GM23338 (cell line): ENCODE results near the gene CIRBP. TPM values are rescaled to one million over a fixed set of nuclear protein-coding genes. Genes with fewer than 3 reads are reported as not detected.

ENCODE experiments used
- ATAC-seq: fragments of 200-7000 bp; cut with Tn5 transposase; 3 replicates; pipeline ENCODE4 v1.9.1; 2020
- DNase-seq: peaks from one replicate; pipeline ENCODE4 v3.0.0-alpha.2; 2015; ENCODE audit warnings: low spot score
- H2AFZ ChIP-seq: fragments of 200-600 bp; sonication (generic); 2 replicates; pipeline ENCODE4 v1.8.0; 2016; ENCODE audit warnings: antibody characterized with exemption, mild to moderate bottlenecking, moderate library complexity
- H3F3A ChIP-seq: fragments of 200-600 bp; sonication (generic); replicated peaks from 2 replicates; pipeline ENCODE4 v1.8.0; 2017; ENCODE audit warnings: antibody characterized with exemption, mixed run types, low read depth
- H3K27ac ChIP-seq: fragments of 200-600 bp; sonication (generic); 2 replicates; pipeline ENCODE4 v1.6.1; 2016; ENCODE audit warnings: low read depth
- H3K27me3 ChIP-seq: fragments of 200-600 bp; sonication (generic); 2 replicates; pipeline ENCODE4 v1.8.0; 2016; ENCODE audit warnings: mild to moderate bottlenecking, mixed run types, moderate library complexity; ENCODE audit not compliant: insufficient read depth
- H3K36me3 ChIP-seq: fragments of 200-600 bp; sonication (generic); 2 replicates; pipeline ENCODE4 v1.8.0; 2016; ENCODE audit warnings: mild to moderate bottlenecking; ENCODE audit not compliant: insufficient read depth
- H3K4me1 ChIP-seq: fragments of 200-600 bp; sonication (generic); 2 replicates; pipeline ENCODE4 v1.8.0; 2016; ENCODE audit warnings: mild to moderate bottlenecking, moderate library complexity; ENCODE audit not compliant: insufficient read depth
- H3K4me2 ChIP-seq: fragments of 200-600 bp; sonication (generic); 2 replicates; pipeline ENCODE4 v1.7.1; 2017; ENCODE audit warnings: mixed run types
- H3K4me3 ChIP-seq: fragments of 200-600 bp; sonication (generic); 2 replicates; pipeline ENCODE4 v1.6.1; 2016; ENCODE audit warnings: mixed run types
- H3K79me2 ChIP-seq: fragments of 200-600 bp; sonication (generic); replicated peaks from 2 replicates; pipeline ENCODE4 v1.8.0; 2017; ENCODE audit warnings: mild to moderate bottlenecking; ENCODE audit not compliant: insufficient read depth
- H3K9me2 ChIP-seq: fragments of 200-600 bp; sonication (generic); 2 replicates; pipeline ENCODE4 v1.8.0; 2017; ENCODE audit not compliant: insufficient read depth
- H4K20me1 ChIP-seq: fragments of 200-600 bp; sonication (generic); replicated peaks from 2 replicates; pipeline ENCODE4 v1.8.0; 2017; ENCODE audit warnings: mild to moderate bottlenecking; ENCODE audit not compliant: insufficient read depth
- H3K27ac Mint-ChIP-seq: 2 replicates; pipeline ENCODE4 v1.8.0; 2020; ENCODE audit warnings: inconsistent platforms, mild to moderate bottlenecking, moderate library complexity, mixed read lengths
- H3K27me3 Mint-ChIP-seq: 3 replicates; pipeline ENCODE4 v1.8.0; 2022; ENCODE audit warnings: low read depth, mild to moderate bottlenecking, moderate library complexity, mixed read lengths, inconsistent platforms; ENCODE audit not compliant: insufficient read depth, poor library complexity
- H3K36me3 Mint-ChIP-seq: 3 replicates; pipeline ENCODE4 v1.8.0; 2021; ENCODE audit warnings: low read depth, mild to moderate bottlenecking, inconsistent platforms, moderate library complexity, mixed read lengths
- H3K4me1 Mint-ChIP-seq: 3 replicates; pipeline ENCODE4 v1.8.0; 2020; ENCODE audit warnings: mild to moderate bottlenecking, inconsistent platforms, mixed read lengths
- H3K4me3 Mint-ChIP-seq: 3 replicates; pipeline ENCODE4 v1.8.0; 2021; ENCODE audit warnings: moderate library complexity, mild to moderate bottlenecking, inconsistent platforms, mixed read lengths
- H3K9me3 Mint-ChIP-seq: 3 replicates; pipeline ENCODE4 v1.8.0; 2020; ENCODE audit warnings: moderate library complexity, mild to moderate bottlenecking, inconsistent platforms, mixed read lengths
- CREB1 ChIP-seq: fragments of 250-450 bp; sonication (Bioruptor Pico); IDR thresholded peaks from 2 replicates; pipeline ENCODE4 v1.5.0; 2020; ENCODE audit warnings: low read depth, mild to moderate bottlenecking, moderate library complexity
- CTCF ChIP-seq, 2 experiments: fragments of 200-600 bp in 1 of 2; sonication (generic) in 1 of 2; conservative IDR thresholded peaks; 2 replicates each; pipeline versions ENCODE4 v1.5.1 to v1.6.1; 2016 to 2017; ENCODE audit warnings: antibody characterized with exemption in 2 of 2, low read depth in 2 of 2, mild to moderate bottlenecking in 2 of 2, moderate library complexity in 1 of 2
- ETS1 ChIP-seq: IDR thresholded peaks from 2 replicates; pipeline ENCODE4 v1.6.1; 2016; ENCODE audit warnings: antibody characterized with exemption
- EZH2 ChIP-seq: fragments of 200-600 bp; sonication (generic); IDR thresholded peaks from one replicate; pipeline ENCODE4 v1.8.0; 2017; ENCODE audit warnings: antibody characterized with exemption, mild to moderate bottlenecking, low read depth; ENCODE audit not compliant: unreplicated experiment
- EZH2phosphoT487 ChIP-seq: fragments of 200-600 bp; sonication (generic); IDR thresholded peaks from one replicate; pipeline ENCODE4 v1.8.1; 2018; ENCODE audit warnings: antibody characterized with exemption; ENCODE audit not compliant: unreplicated experiment
- JUNB ChIP-seq: IDR thresholded peaks from one replicate; pipeline ENCODE4 v1.6.1; 2016; ENCODE audit warnings: antibody characterized with exemption; ENCODE audit not compliant: unreplicated experiment
- NANOG ChIP-seq: IDR thresholded peaks from 2 replicates; pipeline ENCODE4 v1.6.1; 2016; ENCODE audit warnings: antibody characterized with exemption, borderline replicate concordance
- POLR2AphosphoS5 ChIP-seq: IDR thresholded peaks from 2 replicates; pipeline ENCODE4 v1.6.1; 2016; ENCODE audit warnings: antibody characterized with exemption, low read depth
- REST ChIP-seq: IDR thresholded peaks from one replicate; pipeline ENCODE4 v1.6.1; 2018; ENCODE audit warnings: antibody characterized with exemption; ENCODE audit not compliant: unreplicated experiment
- STAT1 ChIP-seq: IDR thresholded peaks from one replicate; pipeline ENCODE4 v1.6.1; 2016; ENCODE audit warnings: antibody characterized with exemption; ENCODE audit not compliant: unreplicated experiment
- ZNF114 ChIP-seq: fragments of 250-450 bp; sonication (Bioruptor Pico); IDR thresholded peaks from 2 replicates; pipeline ENCODE4 v1.5.0; 2020; ENCODE audit warnings: mild to moderate bottlenecking, moderate library complexity
- ZNF331 ChIP-seq: fragments of 250-450 bp; sonication (Bioruptor Pico); IDR thresholded peaks from 2 replicates; pipeline ENCODE4 v1.5.0; 2020; ENCODE audit warnings: low read depth, mild to moderate bottlenecking, moderate library complexity
- ZNF462 ChIP-seq: fragments of 250-450 bp; sonication (Bioruptor Pico); IDR thresholded peaks from 2 replicates; pipeline ENCODE4 v1.5.0; 2020; ENCODE audit warnings: mild to moderate bottlenecking, moderate library complexity
- polyA plus RNA-seq: library from polyadenylated mRNA; unstranded; fragments of >200 nt; fragmentation: Nextera tagmentation; extraction: Ambion mirVana; gene quantifications from 2 replicates; pipeline ENCODE4 v1.2.1, GENCODE V29; 2016
- total RNA-seq: library from RNA; depleted of rRNA; stranded (reverse); fragments of >200 nt; shearing (Covaris generic); gene quantifications from 2 replicates; pipeline ENCODE4 v1.2.3, GENCODE V29; 2014

CIRBP gene
- total and polyA plus RNA-seq, 2 experiments from 2014 or later = 153 to 202 TPM

GRCh38 chr19:1278713-1279660, 9.9 kb downstream of the CIRBP start:
- Histone ChIP-seq H3K36me3 (peaks cover under 1% of the 10 kb centered on the region; the same call in 1 of the 2 replicates), H3K9me2 (no peaks in the 10 kb centered on the region), H3F3A (peaks cover 28% of the 10 kb centered on the region), H3K27ac (no peak overlapping the region), H3K4me2 (no peak overlapping the region), H4K20me1 (peaks cover 2% of the 10 kb centered on the region; the same call in 1 of the 2 replicates), H2AFZ (no peak overlapping the region), H3K27me3 (peaks cover 2% of the 10 kb centered on the region; the same call in 1 of the 2 replicates), H3K4me3 (no peak overlapping the region), H3K79me2 (peaks cover 7% of the 10 kb centered on the region), H3K4me1 (peaks cover 4% of the 10 kb centered on the region)
- no peak overlapping the region for H3K27ac Mint-ChIP-seq
- no peak for TF ChIP-seq POLR2AphosphoS5
- TF ChIP-seq EZH2phosphoT487 = no peak
- no peak for TF ChIP-seq CTCF (conservative IDR thresholded peaks at IDR 0.05; ENCODE audit: low read depth in 2 of 2)
- TF ChIP-seq EZH2 = no peak
- TF ChIP-seq ZNF462 = no peak
- no peak for TF ChIP-seq STAT1
- no peak for TF ChIP-seq ZNF114 (CRISPR knock-in tag)
- TF ChIP-seq ETS1 = no peak
- TF ChIP-seq CREB1 = no peak
- no peak for TF ChIP-seq ZNF331 (CRISPR knock-in tag)
- no peak for TF ChIP-seq REST
- TF ChIP-seq NANOG = no peak
- TF ChIP-seq JUNB = no peak
- H3K9me3 Mint-ChIP-seq = no peaks in the 10 kb centered on the region; the same call in 2 of the 3 replicates
- no peak for ATAC-seq
- H3K36me3 Mint-ChIP-seq = peaks cover 19% of the 10 kb centered on the region
- H3K27me3 Mint-ChIP-seq = peaks cover 22% of the 10 kb centered on the region
- DNase-seq = no peak
- H3K4me1 Mint-ChIP-seq = peaks cover 20% of the 10 kb centered on the region
- no peak overlapping the region for H3K4me3 Mint-ChIP-seq
